Right lobe of liver (tissue), 6 donors: ENCODE measurements around the gene GALNT10. TPM values are rescaled to one million over a fixed set of nuclear protein-coding genes. Genes with fewer than 3 reads are reported as not detected.

Experiments used
- ATAC-seq, 4 donors: fragments of 200-7000 bp; cut with Tn5 transposase; one replicate each; pipeline ENCODE4 v1.9.1; 2020; ENCODE audit warnings: mild to moderate bottlenecking in 4 of 4, moderate library complexity in 4 of 4
- DNase-seq, 3 donors: peaks; one replicate each; pipeline ENCODE4 v3.0.0-alpha.2; 2020
- H3K27ac ChIP-seq, 3 donors: fragments of 200-600 bp; one replicate each; pipeline ENCODE4 v1.8.0; 2022
- H3K27me3 ChIP-seq, 2 donors: fragments of 200-600 bp; one replicate each; pipeline ENCODE4 v1.8.0; 2022
- H3K36me3 ChIP-seq, 4 donors: fragments of 200-600 bp; sonication (generic) in 1 of 4; one replicate each; pipeline versions ENCODE4 v1.5.1 to v1.8.0; 2017 to 2022; ENCODE audit warnings: control low read depth in 1 of 4
- H3K4me1 ChIP-seq, 4 donors: fragments of 200-600 bp; sonication (generic) in 1 of 4; one replicate each; pipeline versions ENCODE4 v1.5.1 to v1.8.0; 2017 to 2022; ENCODE audit warnings: control low read depth in 1 of 4
- H3K4me3 ChIP-seq, 3 donors: fragments of 200-600 bp; one replicate each; pipeline ENCODE4 v1.8.0; 2022
- H3K9me3 ChIP-seq, 4 donors: fragments of 200-600 bp; sonication (generic) in 1 of 4; one replicate each; pipeline versions ENCODE4 v1.5.1 to v1.8.0; 2017 to 2022; ENCODE audit warnings: control low read depth in 1 of 4
- POLR2A ChIP-seq: fragments of 450-650 bp; IDR thresholded peaks from one replicate; pipeline ENCODE4 v1.6.1; 2017; ENCODE audit warnings: antibody characterized with exemption, mild to moderate bottlenecking
- WGBS: methylation state at CpG from one replicate; pipeline ENCODE4 v1.1.6; 2018; ENCODE audit warnings: low coverage, low lambda C conversion rate; ENCODE audit not compliant: insufficient coverage; ENCODE audit errors: missing lambda C conversion rate; 5-methylcytosine and 5-hydroxymethylcytosine counted together
- intact Hi-C, 2 donors: fragments of 100-400 bp; cut with DNase I; formaldehyde crosslinking; loops; one replicate each; pipeline versions ENCODE4 v1.11.2 to v1.14.1; 2022
- total RNA-seq, 6 experiments: library from RNA; depleted of rRNA in 2 of 6; stranded (reverse); fragments of >200 nt in 2 of 6; fragmentation: NEBNext Ultra II Directional in 3 of 6; extraction: Animal tissue kit (Norgen Biotek cat#: 25700) in 3 of 6; gene quantifications; one replicate each; pipeline versions ENCODE4 v1.1.0 to v1.2.4, GENCODE V29; 2016 to 2023
- TF ChIP-seq, protein P1 (sequence below), 4 donors: fragments of 200-600 bp in 3 of 4; fragments of 450-650 bp in 1 of 4; IDR thresholded peaks; one replicate each; pipeline versions ENCODE4 v1.5.1 to v1.8.0; 2016 to 2022; ENCODE audit warnings: antibody characterized with exemption in 4 of 4, mild to moderate bottlenecking in 2 of 4
- donor health status: DM: no; HTN: yes; CAD: no.
- donor health status: DM: no; HTN: no; CAD: no.
- donor health status: DM: no; HTN: no; CAD: no.
- donor health status: DM: no; HTN: yes; CAD: no.
- donor health status: DM: no; HTN: yes; CAD: no.

The GALNT10 gene
- total RNA-seq, 6 experiments from 2014 or later = 4.0 to 9.7 (median 7.1) TPM

DNA sequence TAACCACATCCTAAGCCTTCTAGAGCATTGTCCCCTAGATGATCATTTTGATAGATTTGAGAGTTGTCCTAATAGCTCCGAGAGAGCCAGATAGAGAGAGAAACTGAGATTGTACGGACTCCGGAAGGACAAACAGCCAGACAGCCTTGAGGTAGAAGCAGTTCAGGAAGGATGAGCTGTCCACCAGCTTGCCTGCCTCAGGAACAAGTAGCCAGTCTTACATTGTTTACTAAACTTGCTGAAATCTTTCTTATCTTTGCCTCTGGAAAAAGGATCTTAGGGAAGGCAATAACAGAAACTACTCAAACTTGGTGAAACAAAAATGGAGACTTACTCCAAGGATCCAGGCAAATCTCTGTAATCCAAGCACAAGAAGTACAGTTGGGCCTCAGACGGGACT is 216.3 kb downstream of the GALNT10 start:
- Histone ChIP-seq H3K36me3 (peaks cover 0 to 2% (median 0%) of the 10 kb centered on the region in 4 donors), H3K27ac (no peak overlapping the region), H3K9me3 (no peaks in the 10 kb centered on the region), H3K4me3 (no peak overlapping the region), H3K27me3 (no peaks in the 10 kb centered on the region), H3K4me1 (peaks cover 0 to 7% (median 0%) of the 10 kb centered on the region in 4 donors)
- TF ChIP-seq POLR2A = no peak
- TF ChIP-seq, protein P1, sequence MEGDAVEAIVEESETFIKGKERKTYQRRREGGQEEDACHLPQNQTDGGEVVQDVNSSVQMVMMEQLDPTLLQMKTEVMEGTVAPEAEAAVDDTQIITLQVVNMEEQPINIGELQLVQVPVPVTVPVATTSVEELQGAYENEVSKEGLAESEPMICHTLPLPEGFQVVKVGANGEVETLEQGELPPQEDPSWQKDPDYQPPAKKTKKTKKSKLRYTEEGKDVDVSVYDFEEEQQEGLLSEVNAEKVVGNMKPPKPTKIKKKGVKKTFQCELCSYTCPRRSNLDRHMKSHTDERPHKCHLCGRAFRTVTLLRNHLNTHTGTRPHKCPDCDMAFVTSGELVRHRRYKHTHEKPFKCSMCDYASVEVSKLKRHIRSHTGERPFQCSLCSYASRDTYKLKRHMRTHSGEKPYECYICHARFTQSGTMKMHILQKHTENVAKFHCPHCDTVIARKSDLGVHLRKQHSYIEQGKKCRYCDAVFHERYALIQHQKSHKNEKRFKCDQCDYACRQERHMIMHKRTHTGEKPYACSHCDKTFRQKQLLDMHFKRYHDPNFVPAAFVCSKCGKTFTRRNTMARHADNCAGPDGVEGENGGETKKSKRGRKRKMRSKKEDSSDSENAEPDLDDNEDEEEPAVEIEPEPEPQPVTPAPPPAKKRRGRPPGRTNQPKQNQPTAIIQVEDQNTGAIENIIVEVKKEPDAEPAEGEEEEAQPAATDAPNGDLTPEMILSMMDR (IDR thresholded peaks at IDR 0.05) = no peak
- ATAC-seq (no peak), DNase-seq (no peak)
- intact Hi-C loops = loop anchor here (10.0 kb wide), 2 partner anchors 232 to 332 kb away; no protein-coding TSS in a partner anchor
- WGBS = 98% methylated on average over 4 of the region's 4 CpGs

DNA sequence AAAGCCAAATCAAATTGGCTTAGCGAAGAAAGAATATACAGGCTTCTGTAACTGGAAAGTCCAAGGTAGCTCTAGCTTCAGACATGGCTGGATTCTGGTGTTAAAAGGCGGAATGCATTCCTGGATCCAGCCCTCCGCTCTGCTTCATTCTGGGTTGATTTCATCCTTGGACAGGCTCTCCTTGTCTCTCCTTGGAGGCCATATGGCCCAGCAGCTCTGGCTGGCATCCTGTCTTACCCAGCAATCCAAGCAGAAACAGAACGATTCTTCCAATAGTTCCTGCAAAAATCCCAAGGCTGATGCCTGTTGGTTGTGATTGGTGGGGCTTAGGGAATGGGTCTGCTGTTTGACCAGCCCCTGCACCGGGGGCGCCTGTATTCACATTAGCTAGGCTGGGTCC is 218.3 kb downstream of the GALNT10 start:
- H3K4me3 ChIP-seq = no peak overlapping the region
- H3K27me3 ChIP-seq = no peaks in the 10 kb centered on the region
- H3K27ac ChIP-seq = no peak overlapping the region
- H3K9me3 ChIP-seq = no peaks in the 10 kb centered on the region
- intact Hi-C loops = loop anchor here (10.0 kb wide), 2 partner anchors 234 to 334 kb away; no protein-coding TSS in a partner anchor
- 90% methylated on average over 2 of the region's 6 CpGs for WGBS
- peaks cover 0 to 7% (median 0%) of the 10 kb centered on the region in 4 donors for H3K4me1 ChIP-seq
- H3K36me3 ChIP-seq = peaks cover 0 to 2% (median 0%) of the 10 kb centered on the region in 4 donors
- no peak for ATAC-seq
- TF ChIP-seq POLR2A = no peak
- TF ChIP-seq, protein P1 (IDR thresholded peaks at IDR 0.05) = no peak
- DNase-seq = no peak

DNA sequence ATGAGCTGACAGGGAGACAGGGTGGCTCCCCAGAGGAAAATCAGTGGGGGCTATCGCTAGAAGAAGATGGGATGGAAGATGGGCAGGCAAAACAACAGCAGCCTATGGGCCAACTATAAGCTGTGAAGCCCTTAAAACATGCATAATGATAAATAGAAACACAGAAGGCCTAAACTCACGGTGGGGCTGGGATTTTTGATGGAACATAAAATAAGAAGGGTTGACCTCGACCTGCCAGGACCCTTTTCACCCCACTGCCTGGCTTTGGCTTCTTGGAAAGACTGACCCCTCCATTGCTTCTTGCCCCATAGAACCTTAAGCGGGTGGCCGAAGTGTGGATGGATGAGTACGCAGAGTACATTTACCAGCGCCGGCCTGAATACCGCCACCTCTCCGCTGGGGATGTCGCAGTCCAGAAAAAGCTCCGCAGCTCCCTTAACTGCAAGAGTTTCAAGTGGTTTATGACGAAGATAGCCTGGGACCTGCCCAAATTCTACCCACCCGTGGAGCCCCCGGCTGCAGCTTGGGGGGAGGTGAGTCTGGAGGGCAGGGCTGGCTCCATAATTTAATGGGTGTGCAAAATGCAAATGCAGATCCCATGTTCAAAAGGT is 218.8 kb downstream of the GALNT10 start:
- H3K27ac ChIP-seq = no peak overlapping the region
- intact Hi-C loops = loop anchor here (10.0 kb wide), 2 partner anchors 235 to 335 kb away; no protein-coding TSS in a partner anchor
- H3K4me1 ChIP-seq = peaks cover 0 to 7% (median 0%) of the 10 kb centered on the region in 4 donors
- ATAC-seq (no peak), DNase-seq (no peak)
- H3K27me3 ChIP-seq = no peaks in the 10 kb centered on the region
- peaks cover 0 to 2% (median 0%) of the 10 kb centered on the region in 4 donors for H3K36me3 ChIP-seq
- H3K4me3 ChIP-seq = no peak overlapping the region
- TF ChIP-seq, protein P1 (IDR thresholded peaks at IDR 0.05) = no peak
- no peak for TF ChIP-seq POLR2A
- no peaks in the 10 kb centered on the region for H3K9me3 ChIP-seq
- WGBS = 89% methylated on average over 6 of the region's 15 CpGs

DNA sequence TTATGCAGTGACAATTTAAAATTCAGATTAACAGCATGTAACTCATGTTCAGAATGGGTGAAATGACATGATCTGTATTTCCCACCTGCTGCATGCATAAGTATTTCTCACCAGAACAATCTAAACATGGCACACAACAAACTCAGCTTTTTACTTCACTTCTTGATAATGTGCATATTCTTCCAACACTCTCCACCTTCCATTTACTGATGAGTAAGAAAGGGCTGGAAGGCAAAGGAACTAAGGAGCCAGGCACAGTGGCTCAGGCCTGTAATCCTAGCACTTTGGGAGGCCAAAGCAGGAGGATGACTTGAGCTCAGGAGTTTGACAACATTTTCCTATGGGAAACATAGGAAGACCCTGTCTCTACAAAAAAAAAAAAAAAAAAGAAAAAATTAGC is 219.5 kb downstream of the GALNT10 start:
- ATAC-seq = no peak
- TF ChIP-seq POLR2A = no peak
- TF ChIP-seq, protein P1 (IDR thresholded peaks at IDR 0.05) = no peak
- Histone ChIP-seq H3K27me3 (no peaks in the 10 kb centered on the region), H3K9me3 (no peaks in the 10 kb centered on the region), H3K27ac (no peak overlapping the region), H3K36me3 (peaks cover 0 to 2% (median 0%) of the 10 kb centered on the region in 4 donors), H3K4me3 (no peak overlapping the region), H3K4me1 (peaks cover 0 to 4% (median 0%) of the 10 kb centered on the region in 4 donors)
- intact Hi-C loops = loop anchor here in 1 of 2 donors (10.0 kb wide), 1 partner anchor 345 kb away; no protein-coding TSS in a partner anchor
- no peak for DNase-seq
